ENCODE results near the gene GLT8D2.

The GLT8D2 gene

GRCh38 chr12:104049903-104050356 is at the start of gene GLT8D2:
Gene GLT8D2 (minus strand): TSS chr12:104050187. CDS start chr12:104019648, 30,539 bp downstream.
- DNase-seq (ENCODE audit: low read depth in 2 of 2): no peak

- no peak for DNase-seq (ENCODE audit: low read depth in 2 of 2)
Measured at GRCh38 chr12:104097954-104098353, 48.0 kb upstream of the GLT8D2 start.

GRCh38 chr12:104095289-104095688 is 45.3 kb upstream of the GLT8D2 start:
- no peak for DNase-seq (ENCODE audit: low read depth in 2 of 2)

- no peak for DNase-seq (ENCODE audit: low read depth in 2 of 2)
Measured at GRCh38 chr12:104094284-104094683, 44.3 kb upstream of the GLT8D2 start.

- DNase-seq (ENCODE audit: low read depth in 2 of 2): no peak
Measured at GRCh38 chr12:104091136-104091535, 41.1 kb upstream of the GLT8D2 start.

GRCh38 chr12:104090685-104091084 is 40.7 kb upstream of the GLT8D2 start:
- DNase-seq (ENCODE audit: low read depth in 2 of 2): no peak

- DNase-seq (ENCODE audit: low read depth in 2 of 2): no peak
Measured at GRCh38 chr12:104083769-104084475, 33.9 kb upstream of the GLT8D2 start.

GRCh38 chr12:104080764-104081163 is 30.8 kb upstream of the GLT8D2 start:
- no peak for DNase-seq (ENCODE audit: low read depth in 2 of 2)

- DNase-seq (ENCODE audit: low read depth in 2 of 2): no peak
Measured at GRCh38 chr12:104079024-104079423, 29.0 kb upstream of the GLT8D2 start.

- DNase-seq (ENCODE audit: low read depth in 2 of 2): no peak
Measured at GRCh38 chr12:104073699-104074098, 23.7 kb upstream of the GLT8D2 start.

- no peak for DNase-seq (ENCODE audit: low read depth in 2 of 2)
Measured at GRCh38 chr12:104072099-104072498, 22.1 kb upstream of the GLT8D2 start.

GRCh38 chr12:104064842-104065427 is 14.9 kb upstream of the GLT8D2 start:
- DNase-seq (ENCODE audit: low read depth in 2 of 2): no peak

- peak; percentile 75 to 76 for DNase-seq (ENCODE audit: low read depth in 2 of 2)
Measured at GRCh38 chr12:104064031-104064841, 14.2 kb upstream of the GLT8D2 start, which contains the start of gene HCFC2. Gene HCFC2 (plus strand): TSS chr12:104064531. CDS start chr12:104064561, 30 bp downstream.

GRCh38 chr12:104063712-104064030 is 13.7 kb upstream of the GLT8D2 start:
- no peak for DNase-seq (ENCODE audit: low read depth in 2 of 2)

GRCh38 chr12:104060791-104061190 is 10.8 kb upstream of the GLT8D2 start:
- no peak for DNase-seq (ENCODE audit: low read depth in 2 of 2)

GRCh38 chr12:104059963-104060362 is 10.0 kb upstream of the GLT8D2 start:
- DNase-seq (ENCODE audit: low read depth in 2 of 2): no peak

- no peak for DNase-seq (ENCODE audit: low read depth in 2 of 2)
Measured at GRCh38 chr12:104058802-104059201, 8.8 kb upstream of the GLT8D2 start.

- no peak for DNase-seq (ENCODE audit: low read depth in 2 of 2)
Measured at GRCh38 chr12:104057771-104058197, 7.8 kb upstream of the GLT8D2 start.

GRCh38 chr12:104056419-104056972 is 6.5 kb upstream of the GLT8D2 start:
- no peak for DNase-seq (ENCODE audit: low read depth in 2 of 2)

- no peak for DNase-seq (ENCODE audit: low read depth in 2 of 2)
Measured at GRCh38 chr12:104055686-104056388, 5.8 kb upstream of the GLT8D2 start.

GRCh38 chr12:104054681-104055346 is 4.8 kb upstream of the GLT8D2 start:
- DNase-seq (ENCODE audit: low read depth in 2 of 2): no peak

Data from stimulated activated CD8-positive, alpha-beta memory T cell treated with anti-CD3 and anti-CD28 coated beads, Interleukin-7, amount 100 ng/mL, for 1 hour (primary cell).